Keratinocyte (primary cell): ENCODE results near the gene VPS13D. TPM values are rescaled to one million over a fixed set of nuclear protein-coding genes. Genes with fewer than 3 reads are reported as not detected.

ENCODE experiments used
- DNase-seq: peaks from one replicate; pipeline ENCODE4 v3.0.0-alpha.2; 2011; ENCODE audit warnings: low read depth, missing footprints, low spot score
- FAIRE-seq: peaks from 2 replicates; lab custom pipeline; 2011; peaks lifted over from hg19 to GRCh38; lab: Jason Lieb, UNC
- H2AFZ ChIP-seq: 2 replicates; pipeline ENCODE4 v1.6.0; 2012; ENCODE audit warnings: low read length, control low read depth, inconsistent platforms; ENCODE audit not compliant: control insufficient read depth
- H3K27ac ChIP-seq: 2 replicates; pipeline ENCODE4 v1.5.1; 2011; ENCODE audit warnings: low read length; ENCODE audit not compliant: control insufficient read depth, insufficient read depth
- H3K27me3 ChIP-seq: 3 replicates; pipeline ENCODE4 v1.6.0; 2011; ENCODE audit warnings: low read length; ENCODE audit not compliant: control insufficient read depth, insufficient read depth; ENCODE audit errors: extremely low read depth
- H3K36me3 ChIP-seq, 2 experiments: 2 replicates in 1 of 2; 3 replicates in 1 of 2; pipeline ENCODE4 v1.5.1; 2011; ENCODE audit warnings: low read length in 2 of 2, mild to moderate bottlenecking in 1 of 2; ENCODE audit not compliant: control insufficient read depth in 2 of 2, insufficient read depth in 2 of 2; ENCODE audit errors: extremely low read depth in 1 of 2
- H3K4me1 ChIP-seq: 3 replicates; pipeline ENCODE4 v1.5.1; 2011; ENCODE audit warnings: low read length; ENCODE audit not compliant: control insufficient read depth, insufficient read depth; ENCODE audit errors: extremely low read depth
- H3K4me2 ChIP-seq: 3 replicates; pipeline ENCODE4 v1.6.0; 2011; ENCODE audit warnings: low read depth, low read length; ENCODE audit not compliant: control insufficient read depth, insufficient read depth; ENCODE audit errors: extremely low read depth
- H3K4me3 ChIP-seq, 3 experiments: fragments of 200-600 bp in 1 of 3; sonication (generic) in 1 of 3; 2 replicates in 2 of 3; 3 replicates in 1 of 3; pipeline ENCODE4 v1.5.1; 2011 to 2016; ENCODE audit warnings: low read length in 3 of 3, mild to moderate bottlenecking in 3 of 3, control low read depth in 2 of 3, inconsistent platforms in 1 of 3, low read depth in 1 of 3, mixed read lengths in 1 of 3, mixed run types in 1 of 3, moderate library complexity in 1 of 3; ENCODE audit not compliant: control insufficient read depth in 2 of 3, insufficient read depth in 2 of 3; ENCODE audit errors: extremely low read depth in 1 of 3
- H3K79me2 ChIP-seq: 2 replicates; pipeline ENCODE4 v1.6.0; 2012; ENCODE audit warnings: low read length; ENCODE audit not compliant: control insufficient read depth, insufficient read depth
- H3K9ac ChIP-seq: 3 replicates; pipeline ENCODE4 v1.6.0; 2011; ENCODE audit warnings: low read length; ENCODE audit not compliant: control insufficient read depth, insufficient read depth; ENCODE audit errors: extremely low read depth
- H3K9me1 ChIP-seq: 3 replicates; pipeline ENCODE4 v1.6.0; 2011; ENCODE audit warnings: low read length; ENCODE audit not compliant: control insufficient read depth, insufficient read depth; ENCODE audit errors: extremely low read depth
- H3K9me3 ChIP-seq: 2 replicates; pipeline ENCODE4 v1.5.1; 2012; ENCODE audit warnings: low read depth, low read length; ENCODE audit not compliant: control insufficient read depth
- H4K20me1 ChIP-seq: 3 replicates; pipeline ENCODE4 v1.6.0; 2011; ENCODE audit warnings: low read length; ENCODE audit not compliant: control insufficient read depth, insufficient read depth; ENCODE audit errors: extremely low read depth
- EZH2 ChIP-seq: IDR thresholded peaks from one replicate; pipeline ENCODE4 v1.6.1; 2012; ENCODE audit warnings: inconsistent platforms, mild to moderate bottlenecking, low read length, moderate library complexity
- dilution Hi-C: fragments of 300-500 bp; cut with MboI; formaldehyde crosslinking; loops from one replicate; pipeline ENCODE4 v1.7.0; 2020; ENCODE audit warnings: low sequenced_read_pairs; ENCODE audit not compliant: extremely low pct_ligation_motif_present
- polyA plus RNA-seq, 5 experiments: library from polyadenylated mRNA; depleted of rRNA in 3 of 5; stranded (reverse) in 3 of 5; stranded (forward) in 1 of 5; unstranded in 1 of 5; fragments of >200 nt; gene quantifications; 1 replicate in 1 of 5; 2 replicates in 3 of 5; 3 replicates in 1 of 5; pipeline versions ENCODE4 v1.2.1 to v1.2.3, GENCODE V29; 2011 to 2012; ENCODE audit warnings: missing spikeins in 2 of 5, low read depth in 1 of 5, low replicate concordance in 1 of 5
- TF ChIP-seq, protein P1 (sequence below), 3 experiments: IDR thresholded peaks in 1 of 3; conservative IDR thresholded peaks in 1 of 3; optimal IDR thresholded peaks in 1 of 3; 2 replicates in 2 of 3; 3 replicates in 1 of 3; pipeline versions ENCODE3 to v1.5.1; 2011; ENCODE audit warnings: low read length in 3 of 3, mild to moderate bottlenecking in 3 of 3, moderate library complexity in 2 of 3, control low read depth in 1 of 3, inconsistent platforms in 1 of 3; ENCODE audit not compliant: insufficient read depth in 2 of 3; ENCODE audit errors: extremely low read depth in 1 of 3

VPS13D gene
- polyA plus RNA-seq, 1 donor (not counting 4 experiments of a cell fraction or from before 2014, with no cell fraction given) = 19.0 TPM

GRCh38 chr1:12468323-12468722 is 238.5 kb downstream of the VPS13D start:
- no peak overlapping the region for H3K4me3 ChIP-seq
- no peak overlapping the region for H3K27ac ChIP-seq
- DNase-seq (no peak), FAIRE-seq (no peak)
- no peak overlapping the region for H2AFZ ChIP-seq
- H3K9ac ChIP-seq = no peak overlapping the region
- no peaks in the 10 kb centered on the region for H3K9me3 ChIP-seq
- no peaks in the 10 kb centered on the region for H3K27me3 ChIP-seq
- dilution Hi-C loops = no loop called here
- no peaks in the 10 kb centered on the region for H3K9me1 ChIP-seq
- H4K20me1 ChIP-seq = no peaks in the 10 kb centered on the region
- H3K36me3 ChIP-seq = peaks cover 0 to 10% of the 10 kb centered on the region in 2 experiments
- H3K4me1 ChIP-seq = no peaks in the 10 kb centered on the region
- no peaks in the 10 kb centered on the region for H3K79me2 ChIP-seq
- no peak overlapping the region for H3K4me2 ChIP-seq
- TF ChIP-seq, protein P1, sequence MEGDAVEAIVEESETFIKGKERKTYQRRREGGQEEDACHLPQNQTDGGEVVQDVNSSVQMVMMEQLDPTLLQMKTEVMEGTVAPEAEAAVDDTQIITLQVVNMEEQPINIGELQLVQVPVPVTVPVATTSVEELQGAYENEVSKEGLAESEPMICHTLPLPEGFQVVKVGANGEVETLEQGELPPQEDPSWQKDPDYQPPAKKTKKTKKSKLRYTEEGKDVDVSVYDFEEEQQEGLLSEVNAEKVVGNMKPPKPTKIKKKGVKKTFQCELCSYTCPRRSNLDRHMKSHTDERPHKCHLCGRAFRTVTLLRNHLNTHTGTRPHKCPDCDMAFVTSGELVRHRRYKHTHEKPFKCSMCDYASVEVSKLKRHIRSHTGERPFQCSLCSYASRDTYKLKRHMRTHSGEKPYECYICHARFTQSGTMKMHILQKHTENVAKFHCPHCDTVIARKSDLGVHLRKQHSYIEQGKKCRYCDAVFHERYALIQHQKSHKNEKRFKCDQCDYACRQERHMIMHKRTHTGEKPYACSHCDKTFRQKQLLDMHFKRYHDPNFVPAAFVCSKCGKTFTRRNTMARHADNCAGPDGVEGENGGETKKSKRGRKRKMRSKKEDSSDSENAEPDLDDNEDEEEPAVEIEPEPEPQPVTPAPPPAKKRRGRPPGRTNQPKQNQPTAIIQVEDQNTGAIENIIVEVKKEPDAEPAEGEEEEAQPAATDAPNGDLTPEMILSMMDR (optimal IDR thresholded peaks at IDR 0.05 in 1 of 3, IDR thresholded peaks at IDR 0.05 in 1 of 3, conservative IDR thresholded peaks at IDR 0.05 in 1 of 3; ENCODE audit: extremely low read depth in 1 of 3, insufficient read depth in 2 of 3, low read length in 3 of 3) = no peak
- no peak for TF ChIP-seq EZH2

DNA sequence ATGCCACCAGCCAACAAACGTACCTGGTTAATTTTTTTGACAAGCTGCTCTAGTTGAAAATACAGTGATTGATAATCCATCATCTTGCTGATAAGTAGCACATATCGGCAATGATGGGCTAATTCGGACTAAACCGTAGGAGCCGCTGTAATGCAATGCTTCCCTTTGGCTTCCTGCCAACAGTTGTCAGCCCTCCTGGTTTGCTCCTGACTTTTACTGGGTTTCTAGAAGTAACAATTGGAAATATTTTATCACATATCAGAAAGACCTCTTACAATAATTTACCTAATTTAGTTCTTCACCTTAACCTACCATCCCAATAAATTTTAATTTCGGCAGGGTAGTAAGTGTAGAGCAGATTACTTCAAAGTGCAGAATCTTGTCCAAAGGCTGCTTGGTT is 239.7 kb downstream of the VPS13D start:
- Histone ChIP-seq H3K36me3 (peaks cover 0 to 14% of the 10 kb centered on the region in 2 experiments), H3K4me3 (no peak overlapping the region), H3K79me2 (no peaks in the 10 kb centered on the region), H3K27me3 (no peaks in the 10 kb centered on the region), H3K4me2 (no peak overlapping the region), H2AFZ (no peak overlapping the region), H3K9ac (no peak overlapping the region), H4K20me1 (no peaks in the 10 kb centered on the region), H3K27ac (no peak overlapping the region), H3K4me1 (no peaks in the 10 kb centered on the region), H3K9me3 (no peaks in the 10 kb centered on the region), H3K9me1 (no peaks in the 10 kb centered on the region)
- TF ChIP-seq EZH2 = no peak
- TF ChIP-seq, protein P1 (optimal IDR thresholded peaks at IDR 0.05 in 1 of 3, IDR thresholded peaks at IDR 0.05 in 1 of 3, conservative IDR thresholded peaks at IDR 0.05 in 1 of 3; ENCODE audit: extremely low read depth in 1 of 3, insufficient read depth in 2 of 3, low read length in 3 of 3) = no peak
- FAIRE-seq (no peak), DNase-seq (no peak)
- dilution Hi-C loops = no loop called here
